CD8-positive, alpha-beta memory T cell (primary cell): Measurements from ENCODE around the gene POLR2F. TPM values are rescaled to one million over a fixed set of nuclear protein-coding genes. Genes with fewer than 3 reads are reported as not detected.
A peak's percentile ranks its signal among the peaks of the same experiment; 100 is the strongest.

Experiments used
- CTCF ChIA-PET: fragments of 350-600 bp; sonication (Branson Sonifier 250); formaldehyde crosslinking; loops from one replicate; lab custom pipeline; 2021; ENCODE audit warnings: antibody characterized with exemption; lab: Charles Lee
- POLR2A ChIA-PET: fragments of 350-600 bp; sonication (Branson Sonifier 250); formaldehyde crosslinking; loops from one replicate; lab custom pipeline; 2021; ENCODE audit warnings: antibody characterized with exemption; lab: Charles Lee
- DNase-seq, 5 donors: peaks; one replicate each; pipeline versions ENCODE4 v3.0.0 to v3.0.0-alpha.2; 2020 to 2022; ENCODE audit warnings: mixed read lengths in 1 of 5
- H3K27ac ChIP-seq: one replicate; pipeline ENCODE4 v1.7.0; 2013; ENCODE audit warnings: low read depth, mild to moderate bottlenecking, low read length, moderate library complexity
- H3K27me3 ChIP-seq: 2 replicates; pipeline ENCODE4 v1.7.0; 2013; ENCODE audit warnings: low read length, mild to moderate bottlenecking; ENCODE audit not compliant: insufficient read depth, poor library complexity, severe bottlenecking
- H3K36me3 ChIP-seq: 2 replicates; pipeline ENCODE4 v1.7.0; 2013; ENCODE audit warnings: mild to moderate bottlenecking, low read length, moderate library complexity; ENCODE audit not compliant: insufficient read depth
- H3K4me1 ChIP-seq: 2 replicates; pipeline ENCODE4 v1.7.0; 2013; ENCODE audit warnings: mild to moderate bottlenecking, low read length, moderate library complexity; ENCODE audit not compliant: insufficient read depth
- H3K4me3 ChIP-seq: 2 replicates; pipeline ENCODE4 v1.7.0; 2013; ENCODE audit warnings: mild to moderate bottlenecking, low read length
- H3K9me3 ChIP-seq: 2 replicates; pipeline ENCODE4 v1.7.0; 2013; ENCODE audit warnings: mild to moderate bottlenecking, low read length
- H3K27ac Mint-ChIP-seq, 8 donors: one replicate each; pipeline ENCODE4 v1.8.0; 2020 to 2021; ENCODE audit warnings: mixed read lengths in 8 of 8, mild to moderate bottlenecking in 6 of 8, inconsistent platforms in 3 of 8, moderate library complexity in 3 of 8
- H3K27me3 Mint-ChIP-seq, 2 donors: one replicate each; pipeline ENCODE4 v1.8.0; 2020 to 2021; ENCODE audit warnings: mixed read lengths in 2 of 2, mild to moderate bottlenecking in 1 of 2, moderate library complexity in 1 of 2
- H3K36me3 Mint-ChIP-seq, 3 donors: one replicate each; pipeline ENCODE4 v1.8.0; 2020 to 2021; ENCODE audit warnings: mixed read lengths in 3 of 3, inconsistent platforms in 1 of 3, mild to moderate bottlenecking in 1 of 3
- H3K4me1 Mint-ChIP-seq, 3 donors: one replicate each; pipeline ENCODE4 v1.8.0; 2020 to 2021; ENCODE audit warnings: mixed read lengths in 3 of 3, inconsistent platforms in 1 of 3, mild to moderate bottlenecking in 1 of 3
- H3K4me3 Mint-ChIP-seq, 7 donors: one replicate each; pipeline ENCODE4 v1.8.0; 2020 to 2021; ENCODE audit warnings: mixed read lengths in 7 of 7, mild to moderate bottlenecking in 6 of 7, moderate library complexity in 4 of 7, inconsistent platforms in 2 of 7
- H3K9me3 Mint-ChIP-seq, 5 donors: one replicate each; pipeline ENCODE4 v1.8.0; 2020 to 2022; ENCODE audit warnings: mixed read lengths in 5 of 5, mild to moderate bottlenecking in 3 of 5, moderate library complexity in 2 of 5, inconsistent platforms in 1 of 5
- polyA plus RNA-seq: library from polyadenylated mRNA; unstranded; fragments of 300-500 nt; fragmentation: Illumina TruSeq; gene quantifications from one replicate; pipeline ENCODE4 v1.2.3, GENCODE V29; 2021
- total RNA-seq, 2 experiments: library from RNA; stranded (reverse); gene quantifications; one replicate each; pipeline ENCODE4 v1.2.3, GENCODE V29; 2021

POLR2F gene
- total and polyA plus RNA-seq, 3 experiments from 2014 or later, result 140 to 167 (median 148) TPM

DNA sequence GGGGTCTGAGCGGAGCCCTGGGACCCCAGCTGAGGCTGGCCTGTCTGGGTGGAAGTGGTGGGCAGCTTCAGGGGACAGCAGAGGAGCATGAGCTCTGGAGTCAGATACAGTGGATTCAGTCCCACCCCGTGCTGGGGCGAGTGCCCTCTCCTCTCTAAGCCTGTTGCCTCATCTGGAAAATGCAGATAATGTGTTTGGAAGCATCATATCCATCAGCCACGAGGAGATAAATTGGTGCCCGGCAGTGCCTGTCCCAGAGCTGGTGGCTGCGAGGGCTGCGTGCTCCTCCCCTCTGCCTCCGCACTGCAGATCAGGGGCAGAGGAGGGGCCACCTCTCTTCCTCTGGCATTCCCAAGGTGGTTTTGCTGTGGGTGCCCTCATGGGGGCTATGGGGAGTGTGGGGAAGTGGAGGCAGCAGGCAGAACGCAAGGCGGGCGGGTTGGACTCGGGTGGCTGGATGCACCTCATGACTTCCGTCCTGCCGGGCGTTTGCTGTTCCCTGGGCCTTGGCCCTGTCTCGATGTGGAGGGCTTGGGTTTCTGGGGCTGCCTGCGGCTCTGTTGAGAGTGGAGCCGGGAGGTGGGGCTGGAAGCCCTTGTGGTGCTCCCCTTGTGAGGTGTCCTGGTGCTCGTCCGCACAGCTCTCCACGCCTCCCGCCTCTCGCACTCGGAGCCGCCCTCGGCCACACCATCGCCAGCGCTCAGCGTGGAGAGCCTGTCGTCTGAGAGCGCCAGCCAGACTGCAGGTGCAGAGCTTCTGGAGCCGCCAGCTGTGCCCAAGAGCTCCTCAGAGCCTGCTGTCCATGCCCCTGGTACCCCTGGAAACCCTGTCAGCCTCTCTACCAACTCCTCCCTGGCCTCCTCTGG, 26.5 kb upstream of the POLR2F start:
- no peaks in the 10 kb centered on the region for H3K4me1 ChIP-seq
- POLR2A ChIA-PET, result no interaction called here
- peaks cover 0 to 3% (median 0%) of the 10 kb centered on the region in 3 donors for H3K4me1 Mint-ChIP-seq
- no peak overlapping the region for H3K27ac Mint-ChIP-seq
- H3K9me3 Mint-ChIP-seq, result no peaks in the 10 kb centered on the region
- no peaks in the 10 kb centered on the region for H3K27me3 ChIP-seq
- H3K36me3 Mint-ChIP-seq, result peaks cover 0 to 65% (median 4%) of the 10 kb centered on the region in 3 donors
- H3K9me3 ChIP-seq, result no peaks in the 10 kb centered on the region
- peaks cover 15% of the 10 kb centered on the region for H3K36me3 ChIP-seq
- no peak overlapping the region for H3K4me3 Mint-ChIP-seq
- no peak for DNase-seq
- CTCF ChIA-PET, result interaction anchor here (0.6 to 0.9 kb wide), 2 partner anchors 18 to 68 kb away, joined by 3 read pairs; no protein-coding TSS in a partner anchor
- H3K27ac ChIP-seq, result no peak overlapping the region
- no peaks in the 10 kb centered on the region for H3K27me3 Mint-ChIP-seq
- H3K4me3 ChIP-seq, result no peak overlapping the region

- Mint-ChIP-seq H3K4me3 (no peak overlapping the region), H3K27ac (no peak overlapping the region), H3K27me3 (no peaks in the 10 kb centered on the region), H3K9me3 (no peaks in the 10 kb centered on the region), H3K36me3 (peaks cover 0 to 70% (median 4%) of the 10 kb centered on the region in 3 donors), H3K4me1 (peaks cover 0 to 3% (median 0%) of the 10 kb centered on the region in 3 donors)
- peaks cover 15% of the 10 kb centered on the region for H3K36me3 ChIP-seq
- H3K9me3 ChIP-seq, result no peaks in the 10 kb centered on the region
- H3K27me3 ChIP-seq, result no peaks in the 10 kb centered on the region
- no peak overlapping the region for H3K27ac ChIP-seq
- POLR2A ChIA-PET, result no interaction called here
- no peak overlapping the region for H3K4me3 ChIP-seq
- no peaks in the 10 kb centered on the region for H3K4me1 ChIP-seq
- DNase-seq, result no peak
- CTCF ChIA-PET, result interaction anchor here (0.6 to 0.9 kb wide), 2 partner anchors 18 to 69 kb away, joined by 3 read pairs; no protein-coding TSS in a partner anchor
Observed at GRCh38 chr22:37927637-37927936, 25.9 kb upstream of the POLR2F start.

GRCh38 chr22:37929390-37929789, 24.1 kb upstream of the POLR2F start:
- DNase-seq, result no peak
- peaks cover 0 to 2% of the 10 kb centered on the region in 2 donors for H3K27me3 Mint-ChIP-seq
- H3K4me1 Mint-ChIP-seq, result peaks cover 8 to 17% (median 10%) of the 10 kb centered on the region in 3 donors
- ChIA-PET CTCF (no interaction called here), POLR2A (no interaction called here)
- Histone ChIP-seq H3K27ac (no peak overlapping the region), H3K4me1 (peaks cover 7% of the 10 kb centered on the region), H3K9me3 (no peaks in the 10 kb centered on the region), H3K36me3 (peaks cover 15% of the 10 kb centered on the region), H3K4me3 (no peak overlapping the region), H3K27me3 (no peaks in the 10 kb centered on the region)
- peak overlapping the region in 3 of 8 donors; percentile 11 to 78 (median 46) for H3K27ac Mint-ChIP-seq
- H3K4me3 Mint-ChIP-seq, result no peak overlapping the region
- H3K36me3 Mint-ChIP-seq, result peaks cover 0 to 72% (median 4%) of the 10 kb centered on the region in 3 donors
- no peaks in the 10 kb centered on the region for H3K9me3 Mint-ChIP-seq

DNA sequence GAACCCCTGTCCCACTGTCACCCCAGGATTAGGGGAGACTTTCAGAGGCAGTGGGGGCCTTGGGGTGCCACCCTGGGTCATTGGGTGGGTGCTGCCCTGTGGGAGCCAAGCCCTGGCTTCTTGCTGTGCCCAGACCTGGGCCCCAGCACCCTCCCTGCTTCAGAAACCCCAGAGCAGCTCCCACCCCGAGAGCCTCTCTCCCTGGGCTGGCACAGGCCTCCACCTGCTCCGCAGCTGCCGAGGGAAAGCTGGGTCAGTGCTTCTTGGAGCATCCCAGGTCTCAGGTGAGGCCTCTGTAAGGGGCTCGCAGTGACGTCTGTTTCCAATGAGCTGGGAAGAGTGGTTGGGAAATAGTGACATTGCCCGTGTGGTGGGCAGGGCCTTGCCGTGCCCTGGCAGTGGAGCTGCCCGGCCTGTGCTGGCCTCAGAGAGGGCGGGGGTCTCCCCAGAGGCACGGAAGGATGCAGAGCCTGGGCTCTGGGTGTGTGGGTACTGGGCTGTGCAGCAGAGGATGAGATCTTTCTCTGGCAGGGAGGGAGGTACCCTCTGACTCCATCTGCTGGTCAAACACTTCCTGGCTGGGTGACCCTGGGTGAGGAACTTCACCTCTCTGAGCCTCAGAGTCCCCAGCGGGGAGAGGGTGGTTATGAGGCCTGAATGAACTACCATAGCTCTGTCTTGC, 23.1 kb upstream of the POLR2F start:
- ChIA-PET POLR2A (no interaction called here), CTCF (interaction anchor here (0.7 to 2.0 kb wide), 5 partner anchors 24 to 113 kb away, joined by 3 to 12 read pairs (median 4); partner anchors contain the start of gene MICALL1)
- H3K27ac Mint-ChIP-seq, result peak overlapping the region in 2 of 8 donors; percentile 33 to 35
- DNase-seq, result no peak
- Histone ChIP-seq H3K9me3 (no peaks in the 10 kb centered on the region), H3K27ac (no peak overlapping the region), H3K4me1 (peaks cover 7% of the 10 kb centered on the region), H3K27me3 (no peaks in the 10 kb centered on the region), H3K36me3 (peaks cover 11% of the 10 kb centered on the region), H3K4me3 (no peak overlapping the region)
- H3K36me3 Mint-ChIP-seq, result peaks cover 0 to 66% (median 4%) of the 10 kb centered on the region in 3 donors
- no peak overlapping the region for H3K4me3 Mint-ChIP-seq
- no peaks in the 10 kb centered on the region for H3K9me3 Mint-ChIP-seq
- peaks cover 8 to 17% (median 10%) of the 10 kb centered on the region in 3 donors for H3K4me1 Mint-ChIP-seq
- peaks cover 0 to 2% of the 10 kb centered on the region in 2 donors for H3K27me3 Mint-ChIP-seq

DNA sequence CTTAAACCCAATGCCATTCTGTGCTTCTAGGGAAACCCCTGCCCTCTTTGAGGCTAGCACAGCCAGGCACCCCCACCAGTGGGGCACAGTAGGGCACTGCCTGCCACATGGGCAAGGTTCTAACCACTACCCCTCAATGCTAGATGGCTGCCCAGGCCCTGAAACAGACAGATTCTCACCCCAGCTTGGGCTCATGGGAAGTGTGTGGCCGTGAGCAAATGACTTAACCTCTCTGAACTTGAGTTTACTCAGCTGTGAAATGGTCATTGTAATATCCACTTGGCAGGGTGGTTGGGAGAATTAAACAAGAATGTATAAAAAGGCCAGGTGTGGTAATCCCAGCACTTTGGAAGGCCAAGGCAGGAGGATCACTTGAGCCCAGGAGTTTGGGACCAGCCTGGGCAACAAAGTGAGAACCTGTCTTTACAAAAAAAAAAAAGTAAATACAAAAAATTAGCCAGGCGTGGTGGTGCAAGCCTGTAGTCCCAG, 22.5 kb upstream of the POLR2F start:
- no peaks in the 10 kb centered on the region for H3K27me3 ChIP-seq
- H3K27me3 Mint-ChIP-seq, result peaks cover 0 to 2% of the 10 kb centered on the region in 2 donors
- H3K4me3 Mint-ChIP-seq, result peak overlapping the region in 1 of 7 donors; percentile 73
- peaks cover 8 to 17% (median 10%) of the 10 kb centered on the region in 3 donors for H3K4me1 Mint-ChIP-seq
- peaks cover 7% of the 10 kb centered on the region for H3K4me1 ChIP-seq
- POLR2A ChIA-PET, result no interaction called here
- no peaks in the 10 kb centered on the region for H3K9me3 Mint-ChIP-seq
- CTCF ChIA-PET, result interaction anchor here (0.7 to 2.0 kb wide), 5 partner anchors 25 to 113 kb away, joined by 3 to 12 read pairs (median 4); partner anchors contain the start of gene MICALL1
- no peak overlapping the region for H3K27ac ChIP-seq
- peaks cover 9% of the 10 kb centered on the region for H3K36me3 ChIP-seq
- H3K4me3 ChIP-seq, result no peak overlapping the region
- H3K36me3 Mint-ChIP-seq, result peaks cover 0 to 62% (median 4%) of the 10 kb centered on the region in 3 donors
- peak overlapping the region in 3 of 8 donors; percentile 38 to 86 (median 51) for H3K27ac Mint-ChIP-seq
- DNase-seq, result no peak
- H3K9me3 ChIP-seq, result no peaks in the 10 kb centered on the region

GRCh38 chr22:37931893-37932389, 21.6 kb upstream of the POLR2F start:
- Histone ChIP-seq H3K4me3 (no peak overlapping the region), H3K9me3 (no peaks in the 10 kb centered on the region), H3K27ac (no peak overlapping the region), H3K27me3 (no peaks in the 10 kb centered on the region), H3K4me1 (peaks cover 7% of the 10 kb centered on the region), H3K36me3 (no peaks in the 10 kb centered on the region)
- H3K4me3 Mint-ChIP-seq, result no peak overlapping the region
- H3K4me1 Mint-ChIP-seq, result peaks cover 8 to 17% (median 10%) of the 10 kb centered on the region in 3 donors
- H3K36me3 Mint-ChIP-seq, result peaks cover 0 to 55% (median 4%) of the 10 kb centered on the region in 3 donors
- POLR2A ChIA-PET, result no interaction called here
- no peak for DNase-seq
- CTCF ChIA-PET, result interaction anchor here (0.8 to 2.0 kb wide), 6 partner anchors 22 to 114 kb away, joined by 4 to 12 read pairs (median 4); partner anchors contain the start of genes C22orf23, MICALL1 and POLR2F
- H3K9me3 Mint-ChIP-seq, result no peaks in the 10 kb centered on the region
- H3K27me3 Mint-ChIP-seq, result peaks cover 0 to 2% of the 10 kb centered on the region in 2 donors
- peak overlapping the region in 2 of 8 donors; percentile 29 to 90 for H3K27ac Mint-ChIP-seq

DNA sequence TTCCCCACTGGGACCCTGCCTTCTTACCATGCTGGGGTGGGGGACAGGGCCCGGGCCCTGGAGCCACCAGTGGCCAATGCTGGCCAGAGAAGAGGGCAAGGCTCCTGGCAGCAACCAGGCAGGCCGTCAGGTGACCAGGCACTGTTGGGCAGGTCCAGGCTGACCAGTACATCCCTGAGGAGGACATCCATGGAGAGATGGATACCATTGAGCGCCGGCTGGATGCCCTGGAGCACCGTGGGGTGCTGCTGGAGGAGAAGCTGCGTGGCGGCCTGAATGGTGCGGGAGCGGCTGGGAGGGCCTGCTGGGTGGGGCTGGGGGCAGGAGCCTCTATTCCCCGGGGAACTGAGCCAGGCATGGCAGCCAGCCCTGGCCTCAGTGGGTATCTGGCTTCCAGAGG, 21.1 kb upstream of the POLR2F start:
- H3K27ac Mint-ChIP-seq, result no peak overlapping the region
- peaks cover 0 to 52% (median 4%) of the 10 kb centered on the region in 3 donors for H3K36me3 Mint-ChIP-seq
- POLR2A ChIA-PET, result no interaction called here
- Histone ChIP-seq H3K9me3 (no peaks in the 10 kb centered on the region), H3K27ac (no peak overlapping the region), H3K27me3 (no peaks in the 10 kb centered on the region), H3K4me3 (no peak overlapping the region), H3K4me1 (peaks cover 7% of the 10 kb centered on the region), H3K36me3 (no peaks in the 10 kb centered on the region)
- H3K9me3 Mint-ChIP-seq, result no peaks in the 10 kb centered on the region
- H3K4me3 Mint-ChIP-seq, result no peak overlapping the region
- peaks cover 0 to 2% of the 10 kb centered on the region in 2 donors for H3K27me3 Mint-ChIP-seq
- DNase-seq, result no peak
- peaks cover 8 to 17% (median 10%) of the 10 kb centered on the region in 3 donors for H3K4me1 Mint-ChIP-seq
- CTCF ChIA-PET, result interaction anchor here (0.8 to 1.5 kb wide), 4 partner anchors 22 to 113 kb away, joined by 3 to 4 read pairs (median 4); partner anchors contain the start of genes C22orf23, MICALL1 and POLR2F
